ENCODE results near the gene RETREG1.
"Not testable (repeated sequence)": the region's sequence is repeated elsewhere in the genome, so short reads cannot be mapped to it uniquely, and the experiment has no call there.

RETREG1 gene

GRCh38 chr5:16616536-16617273 lies at the start of gene RETREG1:
TSS of gene RETREG1 (minus strand) at chr5:16616997. CDS start at chr5:16616971, 26 bp downstream.
- DNase-seq, result peak; percentile 74

- no peak for DNase-seq
Measured at GRCh38 chr5:16666130-16666882, 49.5 kb upstream of the RETREG1 start.

- no peak for DNase-seq
Measured at GRCh38 chr5:16665601-16666000, 48.8 kb upstream of the RETREG1 start.

- DNase-seq, result no peak
Measured at GRCh38 chr5:16664368-16664767, 47.6 kb upstream of the RETREG1 start.

GRCh38 chr5:16663840-16664239 lies 47.0 kb upstream of the RETREG1 start:
- DNase-seq, result no peak

- no peak for DNase-seq
Measured at GRCh38 chr5:16661713-16662112, 44.9 kb upstream of the RETREG1 start.

GRCh38 chr5:16660982-16661381 lies 44.2 kb upstream of the RETREG1 start:
- no peak for DNase-seq

GRCh38 chr5:16659536-16659935 lies 42.7 kb upstream of the RETREG1 start:
- no peak for DNase-seq

GRCh38 chr5:16656561-16657191 lies 39.9 kb upstream of the RETREG1 start:
- DNase-seq, result no peak

- no peak for DNase-seq
Measured at GRCh38 chr5:16654647-16655334, 38.0 kb upstream of the RETREG1 start.

- DNase-seq, result not testable (repeated sequence)
Measured at GRCh38 chr5:16648739-16649138, 31.9 kb upstream of the RETREG1 start.

GRCh38 chr5:16644301-16644889 lies 27.6 kb upstream of the RETREG1 start:
- no peak for DNase-seq

GRCh38 chr5:16642867-16643266 lies 26.1 kb upstream of the RETREG1 start:
- DNase-seq, result no peak

GRCh38 chr5:16639206-16639605 lies 22.4 kb upstream of the RETREG1 start:
- DNase-seq, result no peak

GRCh38 chr5:16628376-16628775 lies 11.6 kb upstream of the RETREG1 start:
- DNase-seq, result no peak

- DNase-seq, result no peak
Measured at GRCh38 chr5:16626696-16627264, 10.0 kb upstream of the RETREG1 start.

- DNase-seq, result no peak
Measured at GRCh38 chr5:16625096-16625495, 8.3 kb upstream of the RETREG1 start.

GRCh38 chr5:16619136-16619535 lies 2.3 kb upstream of the RETREG1 start:
- DNase-seq, result no peak

- DNase-seq, result no peak
Measured at GRCh38 chr5:16618138-16618897, 1.5 kb upstream of the RETREG1 start.

- no peak for DNase-seq
Measured at GRCh38 chr5:16617274-16617968, 624 bp upstream of the RETREG1 start.

Data from NCI-H1048 (cell line).